ENCODE results near the gene LSM10.

Gene LSM10

DNA sequence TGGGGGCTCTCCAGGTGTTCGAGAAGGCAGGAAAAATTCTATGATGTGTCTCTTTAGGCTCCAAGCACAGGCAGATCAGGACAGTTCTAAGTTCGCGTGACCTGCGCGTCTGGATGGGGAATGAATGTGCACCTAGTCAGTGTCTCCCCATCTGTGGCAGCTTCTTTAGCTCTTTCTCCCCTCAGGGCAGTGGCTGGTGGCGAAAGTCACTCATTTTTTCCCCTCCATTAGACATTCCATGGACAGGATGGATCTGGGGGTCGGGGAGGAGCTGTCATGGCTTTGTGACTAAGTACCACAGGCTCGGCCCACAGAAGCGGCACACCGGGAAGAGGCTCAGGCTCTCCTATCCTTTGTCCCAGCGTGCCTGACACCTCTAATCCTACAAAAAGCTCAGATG is 43.2 kb downstream of the LSM10 start:
- no peak overlapping the region for H3K4me2 ChIP-seq (ENCODE audit: low read depth, low read length, poor library complexity, severe bottlenecking)
- H3K36me3 ChIP-seq (ENCODE audit: insufficient read depth, low read length), result peaks cover 39% of the 10 kb centered on the region; the same call in 1 of the 2 replicates
- H3K4me3 ChIP-seq (ENCODE audit: low read length, poor library complexity, severe bottlenecking), result no peak overlapping the region
- no peaks in the 10 kb centered on the region for H3K79me2 ChIP-seq (ENCODE audit: insufficient read depth, low read length)
- H3K9me3 ChIP-seq (ENCODE audit: insufficient read depth, low read depth, low read length), result no peaks in the 10 kb centered on the region
- H3K9ac ChIP-seq (ENCODE audit: low read depth, low read length, poor library complexity, severe bottlenecking), result no peak overlapping the region
- TF ChIP-seq EZH2phosphoT487 (IDR thresholded peaks at IDR 0.05; ENCODE audit: borderline replicate concordance), result no peak
- TF ChIP-seq, protein P1, sequence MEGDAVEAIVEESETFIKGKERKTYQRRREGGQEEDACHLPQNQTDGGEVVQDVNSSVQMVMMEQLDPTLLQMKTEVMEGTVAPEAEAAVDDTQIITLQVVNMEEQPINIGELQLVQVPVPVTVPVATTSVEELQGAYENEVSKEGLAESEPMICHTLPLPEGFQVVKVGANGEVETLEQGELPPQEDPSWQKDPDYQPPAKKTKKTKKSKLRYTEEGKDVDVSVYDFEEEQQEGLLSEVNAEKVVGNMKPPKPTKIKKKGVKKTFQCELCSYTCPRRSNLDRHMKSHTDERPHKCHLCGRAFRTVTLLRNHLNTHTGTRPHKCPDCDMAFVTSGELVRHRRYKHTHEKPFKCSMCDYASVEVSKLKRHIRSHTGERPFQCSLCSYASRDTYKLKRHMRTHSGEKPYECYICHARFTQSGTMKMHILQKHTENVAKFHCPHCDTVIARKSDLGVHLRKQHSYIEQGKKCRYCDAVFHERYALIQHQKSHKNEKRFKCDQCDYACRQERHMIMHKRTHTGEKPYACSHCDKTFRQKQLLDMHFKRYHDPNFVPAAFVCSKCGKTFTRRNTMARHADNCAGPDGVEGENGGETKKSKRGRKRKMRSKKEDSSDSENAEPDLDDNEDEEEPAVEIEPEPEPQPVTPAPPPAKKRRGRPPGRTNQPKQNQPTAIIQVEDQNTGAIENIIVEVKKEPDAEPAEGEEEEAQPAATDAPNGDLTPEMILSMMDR (conservative IDR thresholded peaks at IDR 0.05; ENCODE audit: low read length), result no peak
- no peaks in the 10 kb centered on the region for H4K20me1 ChIP-seq (ENCODE audit: insufficient read depth, low read length, poor library complexity, severe bottlenecking)
- no peaks in the 10 kb centered on the region for H3F3A ChIP-seq (ENCODE audit: low read depth)
- H3K9me2 ChIP-seq (replicated peaks; ENCODE audit: low read depth, low read length), result no peaks in the 10 kb centered on the region
- no peak overlapping the region for H2AFZ ChIP-seq (ENCODE audit: low read length)
- no peaks in the 10 kb centered on the region for H3K27me3 ChIP-seq (ENCODE audit: insufficient read depth, low read length, poor library complexity, severe bottlenecking)
- peaks cover 9% of the 10 kb centered on the region for H3K4me1 ChIP-seq (ENCODE audit: insufficient read depth, low read length, poor library complexity, severe bottlenecking)

DNA sequence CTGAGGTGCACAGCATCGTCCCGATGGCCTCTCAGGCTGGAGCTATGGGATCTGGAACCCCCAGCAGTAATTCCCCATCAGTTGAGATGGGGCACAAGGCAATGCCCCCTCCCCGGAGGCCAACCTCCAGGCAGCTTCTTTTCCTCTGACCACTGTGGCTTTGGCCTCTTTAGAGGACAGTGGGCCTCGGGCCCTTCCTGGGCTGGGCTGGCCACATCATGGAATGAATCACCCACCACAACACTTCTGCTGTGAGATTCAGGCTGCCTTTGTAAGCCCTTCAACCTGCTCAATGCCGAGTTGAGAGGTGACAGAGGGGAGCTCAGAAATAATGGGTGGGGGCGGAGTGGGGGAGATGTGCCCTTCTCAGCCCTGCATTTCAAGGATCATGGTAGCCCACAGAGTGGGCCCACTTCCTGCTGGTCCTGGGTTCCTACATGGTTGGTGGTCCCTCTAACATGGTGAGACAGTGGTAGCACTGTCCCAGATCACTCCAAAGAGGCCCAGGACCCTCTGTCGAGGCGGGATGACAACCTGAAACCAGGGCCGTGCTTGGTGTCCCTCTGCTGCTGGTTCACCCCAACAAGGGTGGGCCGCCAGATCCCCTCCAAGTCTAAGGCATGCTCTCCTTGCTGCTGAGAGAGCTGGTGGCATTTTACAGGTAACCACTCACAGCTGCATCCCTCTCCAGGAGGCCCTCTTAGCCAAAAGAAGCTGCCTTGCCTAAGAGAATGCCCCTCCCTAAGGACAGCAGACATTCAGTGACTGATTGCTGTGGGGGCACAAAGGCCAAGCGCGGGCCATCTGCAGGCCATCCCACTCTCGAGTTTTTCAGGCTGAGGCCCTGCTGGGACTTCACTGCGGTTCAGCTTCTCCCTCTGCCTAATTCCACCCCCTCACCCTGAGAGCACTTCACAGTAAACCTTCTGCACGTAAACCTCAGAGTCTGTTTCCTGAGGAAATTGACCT is 44.5 kb downstream of the LSM10 start:
- no peak overlapping the region for H2AFZ ChIP-seq (ENCODE audit: low read length)
- no peaks in the 10 kb centered on the region for H4K20me1 ChIP-seq (ENCODE audit: insufficient read depth, low read length, poor library complexity, severe bottlenecking)
- H3K36me3 ChIP-seq (ENCODE audit: insufficient read depth, low read length), result peaks cover 43% of the 10 kb centered on the region; the same call in 1 of the 2 replicates
- peak overlapping the region; percentile 10 for H3K4me2 ChIP-seq (ENCODE audit: low read depth, low read length, poor library complexity, severe bottlenecking)
- TF ChIP-seq, protein P1 (conservative IDR thresholded peaks at IDR 0.05; ENCODE audit: low read length), result no peak
- no peaks in the 10 kb centered on the region for H3K9me3 ChIP-seq (ENCODE audit: insufficient read depth, low read depth, low read length)
- no peak overlapping the region for H3K4me3 ChIP-seq (ENCODE audit: low read length, poor library complexity, severe bottlenecking)
- H3F3A ChIP-seq (ENCODE audit: low read depth), result no peaks in the 10 kb centered on the region
- no peaks in the 10 kb centered on the region for H3K79me2 ChIP-seq (ENCODE audit: insufficient read depth, low read length)
- H3K4me1 ChIP-seq (ENCODE audit: insufficient read depth, low read length, poor library complexity, severe bottlenecking), result peaks cover 9% of the 10 kb centered on the region
- H3K9me2 ChIP-seq (replicated peaks; ENCODE audit: low read depth, low read length), result no peaks in the 10 kb centered on the region
- no peaks in the 10 kb centered on the region for H3K27me3 ChIP-seq (ENCODE audit: insufficient read depth, low read length, poor library complexity, severe bottlenecking)
- no peak overlapping the region for H3K9ac ChIP-seq (ENCODE audit: low read depth, low read length, poor library complexity, severe bottlenecking)

DNA sequence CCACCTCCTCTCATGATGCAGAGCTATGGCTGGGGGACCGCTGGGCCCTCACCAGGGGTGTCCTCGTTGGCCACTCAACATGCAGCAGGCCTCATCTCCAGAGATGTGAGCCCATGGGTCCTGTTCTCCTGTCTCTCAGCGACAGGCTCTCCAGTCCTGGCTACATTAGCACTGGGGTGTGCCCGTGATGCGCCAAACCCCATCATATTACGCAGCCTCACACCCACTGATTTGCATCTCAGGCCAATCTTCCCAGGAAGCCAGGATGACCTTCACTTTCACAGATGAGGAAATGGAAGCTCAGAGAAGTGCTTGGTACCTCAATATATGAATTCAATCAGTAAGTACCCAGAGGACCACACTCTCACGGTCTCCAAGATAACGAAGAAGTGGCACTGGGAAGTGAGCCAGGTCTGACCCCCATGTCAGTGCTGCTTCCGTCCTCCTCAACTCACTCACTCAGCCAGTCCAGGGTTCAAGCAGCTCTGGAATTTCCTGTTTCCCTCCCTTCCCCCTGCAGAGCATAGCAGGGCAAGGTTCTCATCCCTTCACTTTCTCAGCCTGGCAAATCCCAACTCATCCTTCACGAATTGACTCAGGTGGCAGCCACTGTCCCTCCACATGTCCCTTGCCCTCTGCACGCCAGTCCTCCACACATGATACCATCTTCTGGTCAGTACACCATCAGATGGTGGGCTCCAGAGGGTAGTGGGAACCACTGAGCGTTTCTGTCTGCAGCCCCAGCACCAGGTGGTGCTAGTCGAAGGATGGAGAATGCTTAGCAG is 45.4 kb downstream of the LSM10 start:
- no peak for TF ChIP-seq EZH2phosphoT487 (IDR thresholded peaks at IDR 0.05; ENCODE audit: borderline replicate concordance)
- TF ChIP-seq, protein P1 (conservative IDR thresholded peaks at IDR 0.05; ENCODE audit: low read length), result no peak
- Histone ChIP-seq H3K27me3 (ENCODE audit: insufficient read depth, low read length, poor library complexity, severe bottlenecking) (no peaks in the 10 kb centered on the region), H3K9me2 (replicated peaks; ENCODE audit: low read depth, low read length) (no peaks in the 10 kb centered on the region), H3K4me1 (ENCODE audit: insufficient read depth, low read length, poor library complexity, severe bottlenecking) (peaks cover 9% of the 10 kb centered on the region), H3K9ac (ENCODE audit: low read depth, low read length, poor library complexity, severe bottlenecking) (no peak overlapping the region), H2AFZ (ENCODE audit: low read length) (no peak overlapping the region), H3K9me3 (ENCODE audit: insufficient read depth, low read depth, low read length) (no peaks in the 10 kb centered on the region), H4K20me1 (ENCODE audit: insufficient read depth, low read length, poor library complexity, severe bottlenecking) (no peaks in the 10 kb centered on the region), H3F3A (ENCODE audit: low read depth) (no peaks in the 10 kb centered on the region), H3K36me3 (ENCODE audit: insufficient read depth, low read length) (peaks cover 45% of the 10 kb centered on the region; the same call in 1 of the 2 replicates), H3K4me3 (ENCODE audit: low read length, poor library complexity, severe bottlenecking) (no peak overlapping the region), H3K79me2 (ENCODE audit: insufficient read depth, low read length) (no peaks in the 10 kb centered on the region), H3K4me2 (ENCODE audit: low read depth, low read length, poor library complexity, severe bottlenecking) (no peak overlapping the region)

Measured in Loucy (cell line).